Kidney capillary endothelial cell (primary cell): ENCODE measurements around the gene LARP4B.
"Not testable (repeated sequence)": the region's sequence is repeated elsewhere in the genome, so short reads cannot be mapped to it uniquely, and the experiment has no call there.

Source experiments
- DNase-seq: peaks from one replicate; pipeline ENCODE4 v3.0.0-alpha.2; 2018; ENCODE audit warnings: low spot score

The LARP4B gene

DNA sequence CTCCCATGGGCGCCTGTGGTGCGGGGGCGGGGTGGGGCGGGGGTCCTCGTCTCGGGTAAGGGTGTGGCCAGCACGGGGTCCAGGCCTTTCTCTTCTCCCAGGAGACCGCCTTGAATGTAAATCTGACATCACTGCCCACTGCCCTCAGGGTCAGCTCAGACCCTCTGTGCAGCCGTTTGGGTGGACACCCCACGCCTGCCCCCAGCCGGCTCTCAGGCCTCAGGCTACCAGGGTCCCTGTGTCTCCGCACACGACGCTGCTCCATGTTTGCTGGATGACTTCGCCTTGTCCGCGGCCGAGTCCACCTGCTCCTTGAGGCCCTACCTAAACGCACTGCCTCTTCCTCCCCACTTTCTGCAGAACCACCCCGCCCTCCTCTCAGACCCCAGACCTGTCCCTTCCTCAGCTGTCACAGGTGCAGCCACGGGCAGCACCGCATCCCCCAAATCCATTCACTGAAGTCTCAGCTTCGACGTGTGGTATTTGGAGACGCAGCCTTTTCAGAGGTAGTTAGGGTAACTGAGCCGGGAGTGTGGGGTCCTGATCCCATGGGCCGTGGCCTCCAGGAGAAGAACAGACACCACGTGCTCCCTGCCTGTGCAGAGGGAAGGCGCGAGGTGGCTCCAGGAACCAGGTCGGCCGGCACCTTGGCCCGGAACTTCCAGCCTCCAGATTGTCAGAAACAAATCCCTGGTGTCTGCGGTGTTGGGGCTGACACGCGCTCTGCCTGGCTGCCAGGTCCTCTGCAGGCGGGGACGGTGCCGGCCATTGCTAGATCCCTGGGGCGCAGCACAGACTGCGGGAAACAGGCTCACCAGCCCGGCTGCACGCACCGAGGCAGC, 144.7 kb downstream of the LARP4B start:
- no peak for DNase-seq

DNA sequence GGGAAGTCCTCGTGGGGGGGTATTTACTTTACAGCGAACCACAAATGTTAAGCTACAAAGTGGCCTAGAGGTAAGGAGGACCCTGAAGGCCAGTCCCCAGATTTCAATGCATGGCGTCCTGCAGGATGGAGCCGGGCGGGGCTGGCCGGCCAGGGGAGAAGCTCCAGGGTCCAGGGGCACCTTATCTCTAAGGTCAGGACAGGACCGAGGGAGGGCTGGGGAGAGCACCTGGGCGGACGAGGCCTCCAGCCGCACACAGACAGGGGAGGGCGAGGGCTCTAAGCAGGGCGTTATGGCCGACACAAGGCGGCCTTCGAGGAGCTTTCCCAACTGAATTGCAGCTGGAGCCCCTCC, 145.7 kb downstream of the LARP4B start:
- no peak for DNase-seq

GRCh38 chr10:785089-785860, 146.2 kb downstream of the LARP4B start:
- no peak for DNase-seq

DNA sequence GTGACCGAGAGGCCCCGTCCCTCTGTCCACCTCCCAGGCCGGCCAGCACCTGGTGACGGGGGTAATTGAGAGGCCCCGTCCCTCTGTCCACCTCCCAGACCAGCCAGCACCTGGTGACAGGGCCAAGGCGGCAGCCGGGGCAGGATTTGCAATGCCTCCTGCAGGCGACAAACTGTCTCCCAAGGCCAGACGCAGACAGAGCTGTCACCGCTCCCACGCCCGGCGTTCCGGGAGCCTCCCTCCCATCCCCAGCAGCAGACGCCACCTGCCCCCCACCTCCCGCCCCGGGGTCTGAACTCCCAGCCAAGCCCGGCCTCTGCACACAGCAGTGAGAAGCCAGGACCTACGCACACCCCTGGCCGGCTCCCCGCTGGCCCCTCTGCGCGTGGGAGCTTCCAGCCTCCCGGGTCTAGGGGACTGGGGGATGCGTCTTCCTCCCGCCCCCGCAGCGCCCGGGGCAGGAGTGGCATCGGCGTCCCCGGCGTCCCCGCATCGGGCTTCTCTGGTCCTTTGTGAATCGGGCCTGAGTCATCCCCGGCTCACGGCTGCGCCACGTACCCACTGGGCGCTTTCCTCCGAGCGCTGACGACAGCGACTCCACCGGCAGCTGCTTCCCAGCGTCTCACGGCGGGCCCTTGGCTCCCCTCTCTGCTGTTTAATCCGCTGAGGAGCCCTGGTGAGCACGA, 147.0 kb downstream of the LARP4B start:
- peak; percentile 77 for DNase-seq

GRCh38 chr10:782751-783648, 148.5 kb downstream of the LARP4B start:
- no peak for DNase-seq

DNA sequence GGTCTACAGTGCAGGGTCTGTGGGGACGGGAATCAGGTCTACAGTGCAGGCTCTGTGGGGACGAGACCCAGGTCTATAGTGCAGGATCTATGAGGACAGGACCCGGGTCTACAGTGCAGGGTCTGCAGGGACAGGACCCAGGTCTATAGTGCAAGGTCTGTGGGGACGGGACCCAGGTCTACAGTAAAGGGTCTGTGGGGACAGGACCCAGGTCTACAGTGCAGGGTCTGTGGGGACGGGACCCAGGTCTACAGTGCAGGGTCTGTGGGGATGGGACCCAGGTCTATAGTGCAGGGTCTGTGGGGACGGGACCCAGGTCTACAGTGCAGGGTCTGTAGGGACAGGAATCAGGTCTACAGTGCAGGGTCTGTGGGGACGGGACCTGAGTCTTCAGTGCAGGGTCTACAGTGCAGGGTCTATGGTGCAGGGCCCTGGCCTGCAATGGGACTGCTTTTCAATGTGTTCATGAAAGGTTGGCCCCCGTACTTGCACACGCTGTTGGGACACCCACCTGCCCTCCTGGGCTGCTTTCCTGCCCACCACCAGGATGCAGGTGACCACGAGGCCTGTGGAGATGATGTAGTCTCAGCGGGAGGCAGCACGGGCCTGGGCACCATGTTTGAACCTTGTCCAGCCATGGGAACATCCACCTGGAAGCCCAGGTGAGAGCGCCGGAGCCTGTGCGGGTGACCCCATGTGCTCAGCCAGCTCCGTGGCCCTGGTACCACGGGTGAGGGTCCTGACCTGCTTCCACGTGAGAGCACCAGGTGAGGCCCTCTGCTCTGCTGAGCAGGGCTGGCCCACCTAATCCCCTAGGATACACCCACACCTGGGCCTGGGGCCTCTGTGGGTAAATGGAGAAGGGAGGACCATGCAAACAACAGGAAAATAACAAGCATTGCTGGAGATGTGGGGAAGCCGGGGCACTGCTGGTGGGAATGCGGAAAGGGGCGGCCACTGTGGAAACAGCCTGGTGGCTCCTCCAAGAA, 150.7 kb downstream of the LARP4B start:
- DNase-seq: no peak

DNA sequence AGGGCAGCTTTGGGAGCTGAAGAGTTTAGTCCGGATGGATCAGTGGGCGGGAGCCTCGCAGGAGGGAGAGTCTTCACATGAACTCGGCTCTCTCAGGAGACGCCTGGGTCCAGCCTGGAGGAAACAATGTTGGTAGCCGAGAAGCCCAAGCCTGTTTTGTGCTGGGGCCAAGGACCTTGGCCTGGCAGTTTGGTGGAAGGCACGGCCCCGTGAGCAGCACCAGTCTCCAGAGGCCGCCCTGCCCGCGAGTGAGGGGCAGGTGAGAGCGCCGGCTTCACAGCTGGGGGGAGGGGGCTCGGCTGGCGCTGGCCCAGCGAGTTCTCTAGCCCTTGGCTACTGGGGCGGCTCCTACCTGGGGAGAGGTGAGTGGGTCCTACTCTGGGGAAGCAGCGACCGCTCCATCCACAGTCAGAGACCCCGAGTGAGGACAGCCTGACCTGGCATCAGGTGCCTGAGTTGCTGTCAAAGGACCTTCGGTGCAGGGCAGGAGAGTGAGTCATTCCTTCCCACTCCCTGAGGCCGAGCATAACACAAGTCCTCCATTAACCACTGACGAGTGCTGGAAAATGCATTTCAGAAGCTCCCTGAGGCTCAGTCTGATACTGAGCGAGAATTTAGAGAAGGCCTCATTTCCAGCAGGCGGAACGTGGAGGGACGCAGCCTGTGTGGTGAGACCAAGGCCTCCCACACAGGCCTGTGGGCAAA, 152.7 kb downstream of the LARP4B start:
- DNase-seq: no peak

DNA sequence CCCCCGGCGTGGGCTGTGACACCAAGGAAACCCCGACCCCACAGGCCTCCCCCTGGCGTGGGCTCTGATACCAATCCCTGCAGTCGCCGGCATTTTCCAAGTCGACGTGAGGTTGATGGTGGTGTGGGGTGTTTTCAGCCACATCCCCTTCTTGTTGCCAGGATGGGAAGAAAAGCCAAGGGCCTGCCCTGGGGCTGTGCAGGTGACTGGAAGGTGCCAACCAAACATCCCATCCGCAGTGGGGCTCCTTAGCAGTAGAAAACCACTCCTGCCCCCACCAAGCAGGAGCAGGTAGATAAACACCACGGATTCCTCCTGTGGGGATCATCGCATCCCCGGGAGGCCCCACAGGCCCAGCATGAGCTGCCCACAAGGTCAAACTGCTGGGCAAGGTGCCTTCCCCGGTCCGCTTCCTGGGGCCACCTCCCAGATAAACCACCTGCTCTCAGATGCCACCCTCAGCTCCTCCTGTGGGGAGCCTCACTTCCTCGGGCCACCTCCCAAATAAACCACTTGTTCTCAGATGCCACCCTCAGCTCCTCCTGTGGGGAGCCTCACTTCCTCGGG, 153.5 kb downstream of the LARP4B start:
- no peak for DNase-seq

DNA sequence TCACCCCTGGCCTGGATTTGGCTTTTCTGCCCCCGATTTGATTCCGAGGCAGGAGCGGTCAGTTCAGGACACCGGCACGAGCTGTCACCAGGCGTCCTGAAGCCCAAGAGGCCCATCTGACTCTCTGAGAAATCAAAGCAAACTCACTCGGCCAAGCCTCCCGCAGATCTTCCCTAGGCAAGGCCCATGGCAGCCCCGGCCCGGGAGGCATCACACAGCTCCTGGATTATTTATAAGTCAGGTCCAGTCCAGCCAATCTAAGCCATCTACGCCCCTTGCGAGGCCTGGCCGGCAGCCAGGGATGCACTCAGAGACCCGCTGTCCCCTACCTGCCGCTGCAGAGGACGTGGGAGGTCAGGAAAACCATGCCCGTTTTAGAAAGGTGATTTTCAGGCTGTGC, 154.7 kb downstream of the LARP4B start:
- DNase-seq: no peak

DNA sequence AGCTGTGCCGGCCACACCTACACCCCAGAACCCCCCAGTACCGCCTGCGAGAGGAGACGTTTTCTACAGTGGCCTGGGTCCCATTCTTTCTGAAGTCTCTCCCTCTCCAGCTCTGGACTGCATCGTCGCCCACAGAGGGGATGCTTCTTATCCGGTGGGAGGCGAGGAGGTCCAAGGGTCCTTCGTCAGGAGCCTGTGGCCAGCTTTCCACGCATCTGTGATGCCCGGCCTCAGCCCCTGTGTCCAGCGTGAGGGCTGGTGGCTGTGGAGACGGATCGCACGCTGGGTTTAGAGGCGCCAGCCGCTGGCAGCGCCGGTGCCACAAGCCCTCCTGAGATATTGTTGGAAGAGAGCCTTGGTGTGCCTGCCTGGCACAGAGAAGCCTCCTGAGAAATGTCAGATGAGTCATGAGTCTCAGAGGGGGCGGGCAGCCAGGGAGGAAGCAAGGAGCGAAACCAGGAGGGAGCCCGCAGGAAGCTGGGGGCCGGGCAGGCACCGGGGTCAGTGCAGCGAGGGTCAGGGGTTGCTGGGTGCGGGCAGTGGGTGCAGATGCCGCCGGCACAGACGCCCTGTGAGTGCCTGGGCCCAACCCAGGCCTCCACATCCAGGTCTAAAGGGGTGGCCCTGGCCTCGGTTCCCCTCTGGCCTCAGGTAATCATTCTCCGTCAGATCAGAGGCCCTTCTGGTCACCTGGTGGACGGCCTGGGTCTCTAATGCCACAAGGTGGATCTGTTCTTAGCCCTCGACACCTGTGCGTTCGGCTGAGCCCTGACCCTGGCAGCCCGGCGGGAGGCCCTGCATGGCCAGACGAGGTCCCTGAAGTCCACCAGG, 156.0 kb downstream of the LARP4B start:
- DNase-seq: peak; percentile 22

- no peak for DNase-seq
Observed at GRCh38 chr10:774661-775244, 156.8 kb downstream of the LARP4B start.

DNA sequence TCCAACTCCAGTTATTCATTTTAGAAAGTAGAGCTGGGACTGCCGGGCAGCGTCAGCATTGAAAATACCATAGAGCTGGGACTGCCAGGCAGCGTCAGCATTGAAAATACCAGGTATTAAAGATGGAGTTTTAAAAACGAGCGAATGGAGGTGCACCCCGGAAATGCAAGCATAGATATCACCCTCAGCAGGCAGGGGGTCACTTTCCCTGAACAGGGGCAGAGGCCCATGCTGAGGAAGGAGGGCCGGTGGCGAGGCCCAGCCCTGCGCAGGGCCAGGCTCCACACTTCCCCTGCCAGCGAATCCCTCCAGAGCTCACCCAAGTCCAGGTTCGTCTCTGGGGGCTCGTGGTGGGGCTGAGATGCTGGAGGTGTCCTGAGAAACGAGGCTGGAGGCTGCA, 157.3 kb downstream of the LARP4B start:
- no peak for DNase-seq

DNA sequence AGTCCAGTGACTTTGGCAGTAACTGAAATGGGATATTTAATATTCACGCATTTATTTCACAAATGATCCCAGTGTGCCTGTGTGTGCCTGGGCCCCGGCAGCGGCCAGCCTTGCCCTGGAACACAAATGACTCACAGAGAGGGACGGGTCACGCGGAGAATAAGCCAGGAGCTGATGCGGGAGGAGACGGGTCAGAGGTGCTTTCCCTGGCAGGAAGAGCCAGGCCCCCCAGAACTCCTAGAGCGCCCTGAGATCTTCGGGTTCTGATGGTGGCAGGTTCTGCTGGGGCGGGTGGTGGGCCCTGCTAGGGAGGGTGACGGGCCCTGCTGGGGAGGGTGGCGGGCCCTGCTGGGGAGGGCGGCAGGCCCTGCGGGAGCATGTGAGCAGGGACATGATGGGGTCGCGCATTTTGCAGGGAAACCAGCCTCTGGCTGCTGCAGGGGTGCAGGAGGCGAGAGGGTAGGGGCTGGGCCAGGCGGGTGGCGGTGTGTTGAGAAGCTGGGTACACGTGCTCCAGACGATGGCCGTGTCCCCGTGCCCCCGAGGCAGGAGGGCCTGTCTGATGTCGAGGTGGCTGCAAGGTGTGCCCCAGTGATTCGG, 157.8 kb downstream of the LARP4B start:
- no peak for DNase-seq

GRCh38 chr10:772227-772637, 159.3 kb downstream of the LARP4B start:
- DNase-seq: no peak

DNA sequence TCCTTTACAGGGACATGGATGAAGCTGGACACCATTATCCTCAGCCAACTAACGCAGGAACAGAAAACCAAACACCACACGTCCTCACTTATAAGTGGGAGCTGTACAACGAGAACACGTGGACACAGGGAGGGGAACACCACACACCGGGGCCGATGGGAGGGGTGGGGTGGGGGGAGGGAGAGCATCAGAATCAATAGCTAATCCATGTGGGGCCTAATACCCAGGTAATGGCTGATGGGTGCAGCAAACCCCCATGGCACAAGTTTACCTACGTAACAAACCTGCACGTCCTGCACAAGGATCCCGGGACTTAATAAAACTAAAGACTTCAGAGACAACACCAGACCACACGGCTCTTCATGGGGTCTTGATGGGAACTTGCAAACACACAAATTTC, 159.9 kb downstream of the LARP4B start:
- DNase-seq: no peak

- DNase-seq: no peak
Observed at GRCh38 chr10:770975-771374, 160.5 kb downstream of the LARP4B start.

DNA sequence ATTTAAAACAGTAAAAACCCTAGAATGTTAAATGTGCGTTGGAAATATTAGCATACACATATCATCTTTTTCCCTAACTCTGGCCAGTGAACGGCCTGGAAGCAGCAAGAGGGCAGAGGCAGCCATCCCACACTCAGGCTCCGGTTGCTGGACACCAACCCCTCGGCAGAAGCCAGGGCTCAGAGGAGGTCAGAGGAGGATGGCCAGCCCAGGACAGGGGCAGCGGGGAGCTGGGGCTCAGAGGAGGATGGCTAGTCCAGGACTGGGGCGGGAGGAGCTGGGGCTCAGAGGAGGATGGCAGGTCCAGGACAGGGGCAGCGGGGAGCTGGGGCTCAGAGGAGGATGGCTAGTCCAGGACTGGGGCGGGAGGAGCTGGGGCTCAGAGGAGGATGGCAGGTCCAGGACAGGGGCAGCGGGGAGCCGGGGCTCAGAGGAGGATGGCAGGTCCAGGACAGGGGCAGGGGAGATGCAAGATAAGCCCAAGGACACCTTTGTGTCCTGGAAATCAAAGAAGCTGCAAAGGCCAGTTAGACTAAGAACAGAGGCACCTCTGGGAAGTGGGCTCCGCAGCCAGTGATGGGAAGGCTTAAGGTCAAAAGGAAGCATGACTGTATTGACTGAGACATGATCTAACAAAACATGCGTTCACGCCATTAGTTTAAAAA, 161.3 kb downstream of the LARP4B start:
- DNase-seq: not testable (repeated sequence)
